ENCODE data around the gene ACOT8. TPM values are rescaled to one million over a fixed set of nuclear protein-coding genes. Genes with fewer than 3 reads are reported as not detected.

ACOT8 gene
- total RNA-seq, 4 donors from 2014 or later, result 34.4 to 62.0 (median 44.3) TPM

DNA sequence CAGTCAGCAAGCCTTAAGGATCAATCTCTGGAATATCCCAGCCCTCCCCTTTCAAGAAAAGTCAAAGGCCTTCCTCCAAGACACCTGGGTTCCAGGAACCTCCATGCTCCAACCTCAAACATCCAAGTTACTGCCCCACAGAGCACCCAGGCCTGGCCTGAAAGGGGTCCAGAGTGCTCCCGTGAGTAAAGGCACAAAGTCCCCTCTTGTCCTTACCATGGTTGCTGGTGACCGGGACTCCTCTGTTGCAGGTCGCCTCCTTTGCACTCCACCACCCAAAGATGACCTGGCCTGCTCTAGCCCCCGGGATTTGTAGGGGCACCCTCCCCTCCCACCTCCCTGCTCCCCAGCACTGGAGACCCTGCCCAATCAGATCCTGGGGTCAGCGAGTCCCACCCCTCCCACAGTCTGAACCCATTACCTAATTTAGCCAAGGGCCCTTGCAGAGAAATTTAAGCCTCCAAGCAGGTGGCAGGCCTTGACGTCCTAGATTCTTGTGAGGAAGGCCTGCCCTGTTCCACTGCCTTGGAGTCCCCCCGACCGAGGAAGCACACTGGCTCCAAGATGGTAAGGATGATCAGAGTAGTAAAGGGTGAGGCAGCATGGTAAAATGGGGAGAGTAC, 30.1 kb downstream of the ACOT8 start, which contains the start of gene TNNC2:
TSS of gene TNNC2 (minus strand) at position 283 of the 623 bp plus-strand sequence. CDS start at position 219, 64 bp downstream.
- no peak within 1 kb of the TSS for H3K4me3 ChIP-seq
- H3K4me1 ChIP-seq, result peaks cover 35% of the 10 kb centered on the region
- 83% methylated on average over 3 of the region's 8 CpGs for WGBS
- H3K27ac ChIP-seq, result peak within 1 kb of the TSS; percentile 57
- TF ChIP-seq POLR2AphosphoS5 (IDR thresholded peaks at IDR 0.05) (no peak), POLR2A (IDR thresholded peaks at IDR 0.05) (no peak), EP300 (IDR thresholded peaks at IDR 0.05) (no peak), CTCF (IDR thresholded peaks at IDR 0.05) (no peak)
- no peaks in the 10 kb centered on the region for H3K36me3 ChIP-seq
- DNase-seq (ENCODE audit: low spot score in 2 of 2), result no peak
- no peaks in the 10 kb centered on the region for H3K9me3 ChIP-seq
- peaks cover 12% of the 10 kb centered on the region for H3K27me3 ChIP-seq

GRCh38 chr20:45826381-45827019, 30.7 kb downstream of the ACOT8 start:
- Histone ChIP-seq H3K36me3 (no peaks in the 10 kb centered on the region), H3K4me3 (no peak overlapping the region), H3K27ac (peak overlapping the region; percentile 57), H3K27me3 (peaks cover 12% of the 10 kb centered on the region), H3K9me3 (no peaks in the 10 kb centered on the region), H3K4me1 (peaks cover 36% of the 10 kb centered on the region)
- TF ChIP-seq EP300 (IDR thresholded peaks at IDR 0.05) (no peak), POLR2A (IDR thresholded peaks at IDR 0.05) (no peak), CTCF (IDR thresholded peaks at IDR 0.05) (no peak), POLR2AphosphoS5 (IDR thresholded peaks at IDR 0.05) (no peak)
- no peak for DNase-seq (ENCODE audit: low spot score in 2 of 2)
- 57% methylated on average over 6 of the region's 6 CpGs for WGBS

GRCh38 chr20:45823949-45824835, 33.0 kb downstream of the ACOT8 start:
- peak overlapping the region; percentile 31 for H3K4me3 ChIP-seq
- H3K27ac ChIP-seq, result no peak overlapping the region
- no peaks in the 10 kb centered on the region for H3K36me3 ChIP-seq
- TF ChIP-seq POLR2AphosphoS5 (IDR thresholded peaks at IDR 0.05), result no peak
- TF ChIP-seq CTCF (IDR thresholded peaks at IDR 0.05), result peak in 1 of 2 donors; percentile 33
- DNase-seq (ENCODE audit: low spot score in 2 of 2), result no peak
- peaks cover 12% of the 10 kb centered on the region for H3K27me3 ChIP-seq
- 13% methylated on average over 44 of the region's 57 CpGs for WGBS
- no peaks in the 10 kb centered on the region for H3K9me3 ChIP-seq
- H3K4me1 ChIP-seq, result peaks cover 36% of the 10 kb centered on the region

- Histone ChIP-seq H3K9me3 (no peaks in the 10 kb centered on the region), H3K27ac (no peak overlapping the region), H3K4me3 (peak overlapping the region; percentile 23), H3K36me3 (no peaks in the 10 kb centered on the region), H3K4me1 (peaks cover 36% of the 10 kb centered on the region), H3K27me3 (peaks cover 12% of the 10 kb centered on the region)
- no CpG with 5 or more reads among the region's 24 CpGs for WGBS
- DNase-seq (ENCODE audit: low spot score in 2 of 2), result no peak
- TF ChIP-seq POLR2AphosphoS5 (IDR thresholded peaks at IDR 0.05) (no peak), POLR2A (IDR thresholded peaks at IDR 0.05) (no peak), EP300 (IDR thresholded peaks at IDR 0.05) (no peak), CTCF (IDR thresholded peaks at IDR 0.05) (no peak)
These were observed 34.3 kb downstream of the ACOT8 start for GRCh38 chr20:45822857-45823256.

- H3K36me3 ChIP-seq, result no peaks in the 10 kb centered on the region
- no peaks in the 10 kb centered on the region for H3K9me3 ChIP-seq
- TF ChIP-seq EP300 (IDR thresholded peaks at IDR 0.05) (no peak), CTCF (IDR thresholded peaks at IDR 0.05) (no peak), POLR2AphosphoS5 (IDR thresholded peaks at IDR 0.05) (no peak), POLR2A (IDR thresholded peaks at IDR 0.05) (no peak)
- H3K27ac ChIP-seq, result no peak overlapping the region
- WGBS, result 80% methylated on average over 2 of the region's 2 CpGs
- peaks cover 12% of the 10 kb centered on the region for H3K27me3 ChIP-seq
- DNase-seq (ENCODE audit: low spot score in 2 of 2), result no peak
- no peak overlapping the region for H3K4me3 ChIP-seq
- H3K4me1 ChIP-seq, result peaks cover 36% of the 10 kb centered on the region
These were observed 35.2 kb downstream of the ACOT8 start for GRCh38 chr20:45821947-45822346.
